GM18951 (cell line): Measurements from ENCODE around the gene CDK2AP2.

Experiments used
- POLR2A ChIP-seq: IDR thresholded peaks from 4 replicates; pipeline ENCODE4 v1.6.1; 2011; ENCODE audit warnings: mild to moderate bottlenecking; ENCODE audit not compliant: insufficient read length, insufficient read depth; ENCODE audit errors: extremely low read depth
- in situ Hi-C: fragments of 300-500 bp; cut with MboI; formaldehyde crosslinking; loops from one replicate; pipeline ENCODE4 v1.12.0; 2022; ENCODE audit warnings: low sequenced_read_pairs, mixed read lengths, inconsistent platforms; ENCODE audit not compliant: unreplicated experiment

Gene CDK2AP2

GRCh38 chr11:67538306-67538705, 30.3 kb upstream of the CDK2AP2 start:
- in situ Hi-C loops: no loop called here
- TF ChIP-seq POLR2A: no peak

- in situ Hi-C loops: no loop called here
- TF ChIP-seq POLR2A: no peak
Measured at GRCh38 chr11:67535561-67535960, 27.6 kb upstream of the CDK2AP2 start.

- in situ Hi-C loops: no loop called here
- no peak for TF ChIP-seq POLR2A
Measured at GRCh38 chr11:67534070-67534679, 26.2 kb upstream of the CDK2AP2 start.

- in situ Hi-C loops: no loop called here
- TF ChIP-seq POLR2A: no peak
Measured at GRCh38 chr11:67532889-67533288, 24.9 kb upstream of the CDK2AP2 start.

GRCh38 chr11:67530282-67530592, 22.3 kb upstream of the CDK2AP2 start:
- no peak for TF ChIP-seq POLR2A
- in situ Hi-C loops: no loop called here

- in situ Hi-C loops: no loop called here
- TF ChIP-seq POLR2A: no peak
Measured at GRCh38 chr11:67528376-67528775, 20.4 kb upstream of the CDK2AP2 start.

GRCh38 chr11:67525275-67525976, 17.5 kb upstream of the CDK2AP2 start:
- no peak for TF ChIP-seq POLR2A
- in situ Hi-C loops: no loop called here

- TF ChIP-seq POLR2A: no peak
Measured at GRCh38 chr11:67524480-67524808, 16.5 kb upstream of the CDK2AP2 start.

GRCh38 chr11:67523556-67524479, 15.9 kb upstream of the CDK2AP2 start:
- no peak for TF ChIP-seq POLR2A
- in situ Hi-C loops: no loop called here

More at GRCh38 chr11:67524480-67524808, 16.5 kb upstream of the CDK2AP2 start:
- in situ Hi-C loops: no loop called here

GRCh38 chr11:67522844-67523555, 15.0 kb upstream of the CDK2AP2 start, which contains the start of gene CABP2:
Gene CABP2, minus strand, starts transcription at chr11:67523446. Its CDS starts 120 bp downstream, at chr11:67523326.
- in situ Hi-C loops: no loop called here
- no peak for TF ChIP-seq POLR2A

- in situ Hi-C loops: no loop called here
- TF ChIP-seq POLR2A: no peak
Measured at GRCh38 chr11:67522338-67522737, 14.4 kb upstream of the CDK2AP2 start.

- TF ChIP-seq POLR2A: no peak
- in situ Hi-C loops: no loop called here
Measured at GRCh38 chr11:67521924-67522323, 14.0 kb upstream of the CDK2AP2 start.
